WTC11 (cell line): ENCODE measurements around the gene CYB561D1. TPM values are rescaled to one million over a fixed set of nuclear protein-coding genes. Genes with fewer than 3 reads are reported as not detected.

Experiments
- ATAC-seq: fragments of 200-7000 bp; cut with Tn5 transposase; 2 replicates; pipeline ENCODE4 v1.10.0; 2021; ENCODE audit warnings: mild to moderate bottlenecking, moderate library complexity
- CTCF ChIA-PET: fragments of 300-600 bp; sonication (Branson Sonifier 250); formaldehyde crosslinking; loops from one replicate; lab custom pipeline; 2021; ENCODE audit warnings: antibody characterized with exemption; lab: Charles Lee
- POLR2A ChIA-PET: fragments of 350-600 bp; sonication (Branson Sonifier 250); formaldehyde crosslinking; loops from one replicate; lab custom pipeline; 2021; ENCODE audit warnings: antibody characterized with exemption; lab: Charles Lee
- DNase-seq: peaks from one replicate; pipeline ENCODE4 v3.0.0; 2021; ENCODE audit warnings: low spot score
- H3K27ac Mint-ChIP-seq: 2 replicates; pipeline ENCODE4 v1.8.0; 2021; ENCODE audit warnings: mixed read lengths
- H3K27me3 Mint-ChIP-seq: 2 replicates; pipeline ENCODE4 v1.8.0; 2021; ENCODE audit warnings: low read depth, mild to moderate bottlenecking, moderate library complexity, mixed read lengths
- H3K36me3 Mint-ChIP-seq: 2 replicates; pipeline ENCODE4 v1.8.0; 2021; ENCODE audit warnings: mixed read lengths
- H3K4me1 Mint-ChIP-seq: 2 replicates; pipeline ENCODE4 v1.8.0; 2022; ENCODE audit warnings: mixed read lengths
- H3K4me3 Mint-ChIP-seq: 2 replicates; pipeline ENCODE4 v1.8.0; 2021; ENCODE audit warnings: mild to moderate bottlenecking, moderate library complexity, mixed read lengths
- H3K9me3 Mint-ChIP-seq: 2 replicates; pipeline ENCODE4 v1.8.0; 2021; ENCODE audit warnings: mixed read lengths
- CDX4 ChIP-seq: fragments of 250-450 bp; sonication (Bioruptor Pico); IDR thresholded peaks from 2 replicates; pipeline ENCODE4 v1.9.0; 2021; ENCODE audit warnings: moderate library complexity, mild to moderate bottlenecking, inconsistent platforms, borderline replicate concordance
- E2F5 ChIP-seq: sonication (generic); formaldehyde crosslinking; IDR thresholded peaks from 2 replicates; pipeline ENCODE4 v1.8.1; 2022; ENCODE audit warnings: mild to moderate bottlenecking, moderate library complexity, missing genetic modification reagents
- FOXK1 ChIP-seq: sonication (generic); formaldehyde crosslinking; IDR thresholded peaks from 2 replicates; pipeline ENCODE4 v1.8.0; 2022; ENCODE audit warnings: mild to moderate bottlenecking, moderate library complexity, missing genetic modification reagents
- FOXP1 ChIP-seq: sonication (generic); formaldehyde crosslinking; IDR thresholded peaks from 2 replicates; pipeline ENCODE4 v1.8.0; 2022; ENCODE audit warnings: missing genetic modification reagents, mild to moderate bottlenecking, moderate library complexity, borderline replicate concordance
- GABPB1 ChIP-seq: sonication (generic); formaldehyde crosslinking; IDR thresholded peaks from 2 replicates; pipeline ENCODE4 v1.8.1; 2023; ENCODE audit warnings: mild to moderate bottlenecking, missing genetic modification reagents
- HMGXB4 ChIP-seq: sonication (generic); formaldehyde crosslinking; IDR thresholded peaks from 2 replicates; pipeline ENCODE4 v1.8.1; 2023; ENCODE audit warnings: mild to moderate bottlenecking, moderate library complexity, missing genetic modification reagents
- MXD4 ChIP-seq: fragments of 250-450 bp; sonication (Bioruptor Pico); IDR thresholded peaks from 2 replicates; pipeline ENCODE4 v1.8.0; 2021; ENCODE audit warnings: mild to moderate bottlenecking, moderate library complexity, borderline replicate concordance
- MYBL2 ChIP-seq: sonication (generic); formaldehyde crosslinking; IDR thresholded peaks from 2 replicates; pipeline ENCODE4 v1.8.1; 2023; ENCODE audit warnings: mild to moderate bottlenecking, moderate library complexity, missing genetic modification reagents
- NFATC4 ChIP-seq: fragments of 250-450 bp; sonication (Bioruptor Pico); IDR thresholded peaks from 2 replicates; pipeline ENCODE4 v1.9.0; 2021; ENCODE audit warnings: mild to moderate bottlenecking
- PREB ChIP-seq: sonication (generic); formaldehyde crosslinking; IDR thresholded peaks from 2 replicates; pipeline ENCODE4 v1.8.1; 2022; ENCODE audit warnings: mild to moderate bottlenecking, missing genetic modification reagents, moderate library complexity, borderline replicate concordance
- SP1 ChIP-seq: sonication (generic); formaldehyde crosslinking; conservative IDR thresholded peaks from 2 replicates; pipeline ENCODE4 v1.8.1; 2022; ENCODE audit warnings: missing genetic modification reagents
- STAT6 ChIP-seq: sonication (generic); formaldehyde crosslinking; conservative IDR thresholded peaks from 2 replicates; pipeline ENCODE4 v1.8.1; 2023; ENCODE audit warnings: mild to moderate bottlenecking, low read depth, missing genetic modification reagents, moderate library complexity
- TCF7 ChIP-seq: sonication (generic); formaldehyde crosslinking; IDR thresholded peaks from 2 replicates; pipeline ENCODE4 v1.8.0; 2022; ENCODE audit warnings: mild to moderate bottlenecking, low read depth, missing genetic modification reagents, moderate library complexity
- TEAD1 ChIP-seq: sonication (generic); formaldehyde crosslinking; IDR thresholded peaks from 2 replicates; pipeline ENCODE4 v1.8.0; 2022; ENCODE audit warnings: mild to moderate bottlenecking, missing genetic modification reagents
- USF2 ChIP-seq: sonication (generic); formaldehyde crosslinking; IDR thresholded peaks from 2 replicates; pipeline ENCODE4 v1.8.1; 2023; ENCODE audit warnings: mild to moderate bottlenecking, missing genetic modification reagents, moderate library complexity
- ZNF138 ChIP-seq: sonication (generic); formaldehyde crosslinking; conservative IDR thresholded peaks from 2 replicates; pipeline ENCODE4 v1.8.1; 2022; ENCODE audit warnings: mild to moderate bottlenecking, moderate library complexity, missing genetic modification reagents
- ZNF416 ChIP-seq: fragments of 250-450 bp; sonication (Bioruptor Pico); IDR thresholded peaks from 2 replicates; pipeline ENCODE4 v1.9.0; 2021; ENCODE audit warnings: mild to moderate bottlenecking, inconsistent platforms
- total RNA-seq: library from RNA; stranded (reverse); gene quantifications from 3 replicates; pipeline ENCODE4 v1.2.3, GENCODE V29; 2021
- TF ChIP-seq, protein P1 (sequence below): sonication (generic); formaldehyde crosslinking; IDR thresholded peaks from 2 replicates; pipeline ENCODE4 v1.8.0; 2023; ENCODE audit warnings: missing genetic modification reagents, mild to moderate bottlenecking, borderline replicate concordance
- TF ChIP-seq, protein P2 (sequence below): sonication (generic); formaldehyde crosslinking; IDR thresholded peaks from 2 replicates; pipeline ENCODE4 v1.8.0; 2022; ENCODE audit warnings: mild to moderate bottlenecking, missing genetic modification reagents
- TF ChIP-seq, protein P3 (sequence below): fragments of 250-450 bp; sonication (Bioruptor Pico); IDR thresholded peaks from 2 replicates; pipeline ENCODE4 v1.8.0; 2021; ENCODE audit warnings: mild to moderate bottlenecking

The CYB561D1 gene
- total RNA-seq, 1 experiment from 2014 or later = 6.7 TPM

DNA sequence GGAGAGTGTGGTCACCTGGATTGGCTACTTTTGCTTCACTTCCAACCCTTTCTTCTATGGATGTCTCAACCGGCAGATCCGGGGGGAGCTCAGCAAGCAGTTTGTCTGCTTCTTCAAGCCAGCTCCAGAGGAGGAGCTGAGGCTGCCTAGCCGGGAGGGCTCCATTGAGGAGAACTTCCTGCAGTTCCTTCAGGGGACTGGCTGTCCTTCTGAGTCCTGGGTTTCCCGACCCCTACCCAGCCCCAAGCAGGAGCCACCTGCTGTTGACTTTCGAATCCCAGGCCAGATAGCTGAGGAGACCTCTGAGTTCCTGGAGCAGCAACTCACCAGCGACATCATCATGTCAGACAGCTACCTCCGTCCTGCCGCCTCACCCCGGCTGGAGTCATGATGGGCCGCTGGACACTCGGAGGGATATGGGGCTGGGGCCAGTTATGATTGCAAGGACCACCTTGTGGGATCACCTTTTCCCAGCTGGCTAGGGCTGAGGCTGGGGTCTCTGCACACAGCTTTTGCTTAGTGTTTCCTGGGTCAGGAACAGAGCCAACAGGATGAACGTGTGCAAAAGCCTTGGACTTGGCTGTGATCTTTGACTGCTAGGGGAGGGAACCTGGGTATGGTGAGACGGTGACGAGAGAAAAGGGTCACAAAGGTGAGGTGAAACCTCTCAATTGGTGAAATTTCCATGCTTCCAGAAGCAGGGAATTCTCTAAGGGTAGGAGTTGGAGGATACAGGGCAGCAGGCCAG, 50.3 kb downstream of the CYB561D1 start:
- H3K4me1 Mint-ChIP-seq = peaks cover 26% of the 10 kb centered on the region
- H3K27me3 Mint-ChIP-seq = no peaks in the 10 kb centered on the region; the same call in none of the 2 replicates
- peak overlapping the region; percentile 8; the same call in 1 of the 2 replicates for H3K27ac Mint-ChIP-seq
- TF ChIP-seq E2F5 (CRISPR knock-in tag) = no peak
- no peak for TF ChIP-seq ZNF416 (CRISPR knock-in tag)
- TF ChIP-seq, protein P1, sequence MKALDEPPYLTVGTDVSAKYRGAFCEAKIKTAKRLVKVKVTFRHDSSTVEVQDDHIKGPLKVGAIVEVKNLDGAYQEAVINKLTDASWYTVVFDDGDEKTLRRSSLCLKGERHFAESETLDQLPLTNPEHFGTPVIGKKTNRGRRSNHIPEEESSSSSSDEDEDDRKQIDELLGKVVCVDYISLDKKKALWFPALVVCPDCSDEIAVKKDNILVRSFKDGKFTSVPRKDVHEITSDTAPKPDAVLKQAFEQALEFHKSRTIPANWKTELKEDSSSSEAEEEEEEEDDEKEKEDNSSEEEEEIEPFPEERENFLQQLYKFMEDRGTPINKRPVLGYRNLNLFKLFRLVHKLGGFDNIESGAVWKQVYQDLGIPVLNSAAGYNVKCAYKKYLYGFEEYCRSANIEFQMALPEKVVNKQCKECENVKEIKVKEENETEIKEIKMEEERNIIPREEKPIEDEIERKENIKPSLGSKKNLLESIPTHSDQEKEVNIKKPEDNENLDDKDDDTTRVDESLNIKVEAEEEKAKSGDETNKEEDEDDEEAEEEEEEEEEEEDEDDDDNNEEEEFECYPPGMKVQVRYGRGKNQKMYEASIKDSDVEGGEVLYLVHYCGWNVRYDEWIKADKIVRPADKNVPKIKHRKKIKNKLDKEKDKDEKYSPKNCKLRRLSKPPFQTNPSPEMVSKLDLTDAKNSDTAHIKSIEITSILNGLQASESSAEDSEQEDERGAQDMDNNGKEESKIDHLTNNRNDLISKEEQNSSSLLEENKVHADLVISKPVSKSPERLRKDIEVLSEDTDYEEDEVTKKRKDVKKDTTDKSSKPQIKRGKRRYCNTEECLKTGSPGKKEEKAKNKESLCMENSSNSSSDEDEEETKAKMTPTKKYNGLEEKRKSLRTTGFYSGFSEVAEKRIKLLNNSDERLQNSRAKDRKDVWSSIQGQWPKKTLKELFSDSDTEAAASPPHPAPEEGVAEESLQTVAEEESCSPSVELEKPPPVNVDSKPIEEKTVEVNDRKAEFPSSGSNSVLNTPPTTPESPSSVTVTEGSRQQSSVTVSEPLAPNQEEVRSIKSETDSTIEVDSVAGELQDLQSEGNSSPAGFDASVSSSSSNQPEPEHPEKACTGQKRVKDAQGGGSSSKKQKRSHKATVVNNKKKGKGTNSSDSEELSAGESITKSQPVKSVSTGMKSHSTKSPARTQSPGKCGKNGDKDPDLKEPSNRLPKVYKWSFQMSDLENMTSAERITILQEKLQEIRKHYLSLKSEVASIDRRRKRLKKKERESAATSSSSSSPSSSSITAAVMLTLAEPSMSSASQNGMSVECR = no peak
- TF ChIP-seq MYBL2 = no peak
- no peak for TF ChIP-seq TEAD1 (CRISPR knock-in tag)
- no peak for TF ChIP-seq MXD4 (CRISPR knock-in tag)
- TF ChIP-seq ZNF138 (CRISPR knock-in tag) = no peak
- TF ChIP-seq NFATC4 (CRISPR knock-in tag) = no peak
- no peak for TF ChIP-seq HMGXB4 (CRISPR knock-in tag)
- no peak for TF ChIP-seq PREB
- no peak for TF ChIP-seq FOXP1
- no peak for TF ChIP-seq SP1 (CRISPR knock-in tag)
- TF ChIP-seq, protein P2, sequence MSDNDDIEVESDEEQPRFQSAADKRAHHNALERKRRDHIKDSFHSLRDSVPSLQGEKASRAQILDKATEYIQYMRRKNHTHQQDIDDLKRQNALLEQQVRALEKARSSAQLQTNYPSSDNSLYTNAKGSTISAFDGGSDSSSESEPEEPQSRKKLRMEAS = no peak
- TF ChIP-seq FOXK1 (CRISPR knock-in tag) = no peak
- TF ChIP-seq, protein P3, sequence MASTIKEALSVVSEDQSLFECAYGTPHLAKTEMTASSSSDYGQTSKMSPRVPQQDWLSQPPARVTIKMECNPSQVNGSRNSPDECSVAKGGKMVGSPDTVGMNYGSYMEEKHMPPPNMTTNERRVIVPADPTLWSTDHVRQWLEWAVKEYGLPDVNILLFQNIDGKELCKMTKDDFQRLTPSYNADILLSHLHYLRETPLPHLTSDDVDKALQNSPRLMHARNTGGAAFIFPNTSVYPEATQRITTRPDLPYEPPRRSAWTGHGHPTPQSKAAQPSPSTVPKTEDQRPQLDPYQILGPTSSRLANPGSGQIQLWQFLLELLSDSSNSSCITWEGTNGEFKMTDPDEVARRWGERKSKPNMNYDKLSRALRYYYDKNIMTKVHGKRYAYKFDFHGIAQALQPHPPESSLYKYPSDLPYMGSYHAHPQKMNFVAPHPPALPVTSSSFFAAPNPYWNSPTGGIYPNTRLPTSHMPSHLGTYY (CRISPR knock-in tag) = no peak
- TF ChIP-seq GABPB1 (CRISPR knock-in tag) = no peak
- TF ChIP-seq USF2 (CRISPR knock-in tag) = no peak
- no peak for TF ChIP-seq TCF7
- no peak for TF ChIP-seq CDX4
- no peak for TF ChIP-seq STAT6 (CRISPR knock-in tag)
- no peak overlapping the region for H3K4me3 Mint-ChIP-seq
- ATAC-seq (no peak), DNase-seq (no peak)
- POLR2A ChIA-PET = no interaction called here
- CTCF ChIA-PET = interaction anchor here (0.9 to 8.2 kb wide), 8 partner anchors 11 to 233 kb away, joined by 3 to 129 read pairs (median 8); partner anchors contain the start of gene CYB561D1
- H3K36me3 Mint-ChIP-seq = no peaks in the 10 kb centered on the region
- H3K9me3 Mint-ChIP-seq = no peaks in the 10 kb centered on the region
